H9 (cell line): ENCODE results near the gene REEP1. TPM values are rescaled to one million over a fixed set of nuclear protein-coding genes. Genes with fewer than 3 reads are reported as not detected.

Experiments used
- DNase-seq: peaks from one replicate; pipeline ENCODE4 v3.0.0-alpha.2; 2017
- H2AFZ ChIP-seq: one replicate; pipeline ENCODE4 v1.6.1; 2013; ENCODE audit warnings: mild to moderate bottlenecking, low read length, control low read depth, moderate library complexity
- H2AK5ac ChIP-seq: 2 replicates; pipeline ENCODE4 v1.6.1; 2013; ENCODE audit warnings: low read length, control low read depth, mixed read lengths; ENCODE audit not compliant: insufficient read length
- H2BK120ac ChIP-seq: one replicate; pipeline ENCODE4 v1.6.1; 2013; ENCODE audit warnings: low read depth, mild to moderate bottlenecking, low read length, control low read depth, inconsistent platforms; ENCODE audit not compliant: poor library complexity, severe bottlenecking
- H2BK12ac ChIP-seq: 2 replicates; pipeline ENCODE4 v1.6.1; 2013; ENCODE audit warnings: low read length, control low read depth, mixed read lengths, low read depth; ENCODE audit not compliant: insufficient read length
- H2BK15ac ChIP-seq: 2 replicates; pipeline ENCODE4 v1.6.1; 2013; ENCODE audit warnings: low read depth, low read length, control low read depth
- H2BK20ac ChIP-seq: one replicate; pipeline ENCODE4 v1.6.1; 2013; ENCODE audit warnings: low read depth, mild to moderate bottlenecking, low read length, control low read depth, inconsistent platforms; ENCODE audit not compliant: poor library complexity, severe bottlenecking
- H2BK5ac ChIP-seq: 2 replicates; pipeline ENCODE4 v1.6.1; 2013; ENCODE audit warnings: low read length, control low read depth, mixed read lengths; ENCODE audit not compliant: insufficient read length
- H3K14ac ChIP-seq: 2 replicates; pipeline ENCODE4 v1.6.1; 2013; ENCODE audit warnings: low read length, control low read depth; ENCODE audit not compliant: insufficient read depth
- H3K18ac ChIP-seq: 2 replicates; pipeline ENCODE4 v1.6.1; 2013; ENCODE audit warnings: low read depth, mild to moderate bottlenecking, mixed read lengths, low read length, control low read depth; ENCODE audit not compliant: insufficient read length
- H3K23ac ChIP-seq: 2 replicates; pipeline ENCODE4 v1.6.1; 2013; ENCODE audit warnings: low read length, control low read depth, mixed read lengths, low read depth; ENCODE audit not compliant: insufficient read length
- H3K23me2 ChIP-seq: 2 replicates; pipeline ENCODE4 v1.6.1; 2013; ENCODE audit warnings: low read depth, mild to moderate bottlenecking, mixed read lengths, low read length, control low read depth; ENCODE audit not compliant: insufficient read length, poor library complexity, severe bottlenecking
- H3K27ac ChIP-seq: 2 replicates; pipeline ENCODE4 v1.5.1; 2013; ENCODE audit warnings: low read length, control low read depth, mixed read lengths, low read depth; ENCODE audit not compliant: insufficient read length
- H3K27me3 ChIP-seq: 2 replicates; pipeline ENCODE4 v1.6.1; 2013; ENCODE audit warnings: low read length, control low read depth, inconsistent platforms; ENCODE audit not compliant: insufficient read depth
- H3K4ac ChIP-seq: 2 replicates; pipeline ENCODE4 v1.6.1; 2013; ENCODE audit warnings: low read depth, mild to moderate bottlenecking, control low read depth, inconsistent platforms, low read length, moderate library complexity
- H3K4me1 ChIP-seq: 2 replicates; pipeline ENCODE4 v1.6.1; 2013; ENCODE audit warnings: low read length, control low read depth, inconsistent platforms; ENCODE audit not compliant: insufficient read depth
- H3K4me2 ChIP-seq: 2 replicates; pipeline ENCODE4 v1.6.1; 2013; ENCODE audit warnings: low read length, control low read depth, mixed read lengths; ENCODE audit not compliant: insufficient read length, insufficient read depth
- H3K56ac ChIP-seq: 2 replicates; pipeline ENCODE4 v1.6.1; 2013; ENCODE audit warnings: low read depth, mild to moderate bottlenecking, mixed read lengths, low read length, control low read depth; ENCODE audit not compliant: insufficient read length
- H3K79me1 ChIP-seq: 2 replicates; pipeline ENCODE4 v1.6.1; 2013; ENCODE audit warnings: low read depth, mild to moderate bottlenecking, moderate library complexity, low read length, control low read depth, inconsistent platforms; ENCODE audit not compliant: insufficient read depth, poor library complexity, severe bottlenecking
- H3K79me2 ChIP-seq: 2 replicates; pipeline ENCODE4 v1.6.1; 2013; ENCODE audit warnings: low read length, control low read depth, inconsistent platforms; ENCODE audit not compliant: insufficient read depth
- H3K9ac ChIP-seq: 2 replicates; pipeline ENCODE4 v1.6.1; 2013; ENCODE audit warnings: low read length, control low read depth, mixed read lengths; ENCODE audit not compliant: insufficient read length; ENCODE audit errors: extremely low read depth
- H3K9me3 ChIP-seq: one replicate; pipeline ENCODE4 v1.6.1; 2013; ENCODE audit warnings: low read depth, low read length, inconsistent platforms; ENCODE audit not compliant: control insufficient read depth
- H3T11ph ChIP-seq: one replicate; pipeline ENCODE4 v1.6.1; 2013; ENCODE audit warnings: mild to moderate bottlenecking, low read length, control low read depth, inconsistent platforms
- H4K20me1 ChIP-seq: one replicate; pipeline ENCODE4 v1.6.1; 2013; ENCODE audit not compliant: control insufficient read depth, insufficient read length, insufficient read depth
- H4K5ac ChIP-seq: 2 replicates; pipeline ENCODE4 v1.6.1; 2013; ENCODE audit warnings: low read depth, mild to moderate bottlenecking, mixed read lengths, low read length, control low read depth; ENCODE audit not compliant: insufficient read length
- H4K8ac ChIP-seq: replicated peaks from 2 replicates; pipeline ENCODE4 v1.6.1; 2013; ENCODE audit warnings: low read length, control low read depth, mixed read lengths, low read depth; ENCODE audit not compliant: insufficient read length
- H4K91ac ChIP-seq: 2 replicates; pipeline ENCODE4 v1.6.1; 2013; ENCODE audit warnings: low read depth, mild to moderate bottlenecking, moderate library complexity, mixed read lengths, low read length, control low read depth; ENCODE audit not compliant: insufficient read length
- H3K27ac Mint-ChIP-seq, 3 experiments: 2 replicates in 2 of 3; 3 replicates in 1 of 3; pipeline ENCODE4 v1.8.0; 2020 to 2021; ENCODE audit warnings: mixed read lengths in 3 of 3, mild to moderate bottlenecking in 1 of 3, moderate library complexity in 1 of 3
- H3K27me3 Mint-ChIP-seq: 2 replicates; pipeline ENCODE4 v1.8.0; 2021; ENCODE audit warnings: low read depth, mild to moderate bottlenecking, moderate library complexity, mixed read lengths
- H3K36me3 Mint-ChIP-seq, 3 experiments: 2 replicates in 2 of 3; 3 replicates in 1 of 3; pipeline ENCODE4 v1.8.0; 2020 to 2021; ENCODE audit warnings: low read depth in 3 of 3, mixed read lengths in 3 of 3; ENCODE audit not compliant: insufficient read depth in 1 of 3
- H3K4me1 Mint-ChIP-seq, 2 experiments: 2 replicates each; pipeline ENCODE4 v1.8.0; 2020; ENCODE audit warnings: mixed read lengths in 2 of 2
- H3K4me3 Mint-ChIP-seq, 2 experiments: 2 replicates in 1 of 2; 3 replicates in 1 of 2; pipeline ENCODE4 v1.8.0; 2020 to 2021; ENCODE audit warnings: mild to moderate bottlenecking in 2 of 2, mixed read lengths in 2 of 2, moderate library complexity in 1 of 2
- H3K9me3 Mint-ChIP-seq, 2 experiments: 2 replicates in 1 of 2; 3 replicates in 1 of 2; pipeline ENCODE4 v1.8.0; 2020; ENCODE audit warnings: mild to moderate bottlenecking in 2 of 2, mixed read lengths in 2 of 2, moderate library complexity in 1 of 2
- WGBS: extraction: QIAGEN DNeasy Blood & Tissue Kit; methylation state at CpG from one replicate; pipeline ENCODE4 v1.1.7; 2013; ENCODE audit warnings: missing lambda C conversion rate, low lambda C conversion rate, mixed read lengths; ENCODE audit not compliant: insufficient read length; ENCODE audit errors: extremely low coverage; 5-methylcytosine and 5-hydroxymethylcytosine counted together
- total RNA-seq: library from RNA; stranded (reverse); gene quantifications from 2 replicates; pipeline ENCODE4 v1.2.1, GENCODE V29; 2021
- TF ChIP-seq, protein P1 (sequence below): fragments of 200-600 bp; sonication (generic); conservative IDR thresholded peaks from 3 replicates; pipeline ENCODE4 v1.8.0; 2021; ENCODE audit warnings: antibody characterized with exemption, mild to moderate bottlenecking

REEP1 gene
- total RNA-seq, 1 experiment from 2014 or later, result 1.3 TPM

DNA sequence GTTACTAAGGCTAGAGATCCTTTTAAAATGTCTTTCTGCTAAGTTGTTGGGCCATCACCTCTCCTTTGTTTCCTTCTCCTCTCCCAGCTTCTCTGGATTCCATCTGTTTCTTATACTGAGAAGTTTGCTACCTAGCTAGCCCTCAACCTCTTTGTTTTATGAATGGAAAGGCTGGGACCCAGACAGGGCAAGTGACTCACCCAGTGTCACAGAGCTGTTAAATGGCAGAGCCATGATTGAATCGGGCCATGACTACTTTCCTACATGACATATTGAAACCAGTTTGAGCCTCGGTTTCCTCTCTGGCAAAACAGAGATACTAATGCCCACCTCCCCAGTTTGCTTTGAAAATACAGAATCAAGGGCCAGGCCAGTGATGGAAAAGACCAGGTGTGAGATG lies 24.1 kb downstream of the REEP1 start:
- Histone ChIP-seq H3K14ac (no peak overlapping the region), H3K4me1 (no peaks in the 10 kb centered on the region), H3K9ac (no peak overlapping the region), H2BK120ac (no peak overlapping the region), H2AFZ (no peak overlapping the region), H3K27ac (no peak overlapping the region), H4K91ac (no peak overlapping the region), H2BK15ac (no peak overlapping the region), H2AK5ac (no peak overlapping the region), H2BK20ac (no peak overlapping the region), H4K20me1 (no peaks in the 10 kb centered on the region), H3K4ac (no peak overlapping the region), H4K8ac (no peak overlapping the region), H2BK12ac (no peak overlapping the region), H3K23ac (no peak overlapping the region), H3K23me2 (no peaks in the 10 kb centered on the region), H4K5ac (no peak overlapping the region), H3T11ph (no peak overlapping the region), H3K9me3 (no peaks in the 10 kb centered on the region), H3K18ac (no peak overlapping the region), H3K27me3 (no peaks in the 10 kb centered on the region), H3K79me2 (no peaks in the 10 kb centered on the region), H3K79me1 (no peaks in the 10 kb centered on the region), H2BK5ac (no peak overlapping the region), H3K56ac (no peak overlapping the region), H3K4me2 (no peak overlapping the region)
- no CpG with 5 or more reads among the region's 2 CpGs for WGBS
- no peak overlapping the region for H3K27ac Mint-ChIP-seq
- H3K4me1 Mint-ChIP-seq, result no peaks in the 10 kb centered on the region
- H3K36me3 Mint-ChIP-seq, result no peaks in the 10 kb centered on the region
- H3K27me3 Mint-ChIP-seq, result peaks cover 18% of the 10 kb centered on the region
- TF ChIP-seq, protein P1, sequence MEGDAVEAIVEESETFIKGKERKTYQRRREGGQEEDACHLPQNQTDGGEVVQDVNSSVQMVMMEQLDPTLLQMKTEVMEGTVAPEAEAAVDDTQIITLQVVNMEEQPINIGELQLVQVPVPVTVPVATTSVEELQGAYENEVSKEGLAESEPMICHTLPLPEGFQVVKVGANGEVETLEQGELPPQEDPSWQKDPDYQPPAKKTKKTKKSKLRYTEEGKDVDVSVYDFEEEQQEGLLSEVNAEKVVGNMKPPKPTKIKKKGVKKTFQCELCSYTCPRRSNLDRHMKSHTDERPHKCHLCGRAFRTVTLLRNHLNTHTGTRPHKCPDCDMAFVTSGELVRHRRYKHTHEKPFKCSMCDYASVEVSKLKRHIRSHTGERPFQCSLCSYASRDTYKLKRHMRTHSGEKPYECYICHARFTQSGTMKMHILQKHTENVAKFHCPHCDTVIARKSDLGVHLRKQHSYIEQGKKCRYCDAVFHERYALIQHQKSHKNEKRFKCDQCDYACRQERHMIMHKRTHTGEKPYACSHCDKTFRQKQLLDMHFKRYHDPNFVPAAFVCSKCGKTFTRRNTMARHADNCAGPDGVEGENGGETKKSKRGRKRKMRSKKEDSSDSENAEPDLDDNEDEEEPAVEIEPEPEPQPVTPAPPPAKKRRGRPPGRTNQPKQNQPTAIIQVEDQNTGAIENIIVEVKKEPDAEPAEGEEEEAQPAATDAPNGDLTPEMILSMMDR, result no peak
- no peak for DNase-seq
- no peaks in the 10 kb centered on the region for H3K9me3 Mint-ChIP-seq
- no peak overlapping the region for H3K4me3 Mint-ChIP-seq
